T-cell (primary cell): Measurements from ENCODE around the gene POLE. TPM values are rescaled to one million over a fixed set of nuclear protein-coding genes. Genes with fewer than 3 reads are reported as not detected.
A peak's percentile ranks its signal among the peaks of the same experiment; 100 is the strongest.

Experiments
- ATAC-seq, 4 experiments: fragments of 200-7000 bp in 3 of 4; fragments of 150-1000 bp in 1 of 4; cut with Tn5 transposase; replicated peaks in 1 of 4; 1 replicate in 3 of 4; 2 replicates in 1 of 4; pipeline ENCODE4 v1.10.0; 2021; ENCODE audit warnings: moderate library complexity in 3 of 4, mild to moderate bottlenecking in 2 of 4, moderate number of reproducible peaks in 1 of 4
- CTCF ChIA-PET, 2 donors: fragments of 300-600 bp; sonication (Branson Sonifier 250); formaldehyde crosslinking; loops; one replicate each; lab custom pipeline; 2022; ENCODE audit warnings: antibody characterized with exemption in 2 of 2; lab: Charles Lee
- POLR2A ChIA-PET, 2 donors: fragments of 300-600 bp; sonication (Branson Sonifier 250); formaldehyde crosslinking; loops; one replicate each; lab custom pipeline; 2022; ENCODE audit warnings: antibody characterized with exemption in 2 of 2; lab: Charles Lee
- DNase-seq, 35 experiments: peaks; one replicate each; pipeline versions ENCODE4 v3.0.0 to v3.0.0-alpha.2; 2013 to 2023
- H3K27ac ChIP-seq: one replicate; pipeline ENCODE4 v1.5.1; 2013; ENCODE audit warnings: low read length
- H3K27me3 ChIP-seq, 2 experiments: replicated peaks in 1 of 2; 1 replicate in 1 of 2; 2 replicates in 1 of 2; pipeline versions ENCODE4 v1.6.1 to v1.7.0; 2013; ENCODE audit warnings: low read length in 1 of 2, mixed read lengths in 1 of 2; ENCODE audit not compliant: control insufficient read depth in 2 of 2, insufficient read depth in 2 of 2; ENCODE audit errors: extremely low read depth in 1 of 2
- H3K36me3 ChIP-seq, 2 donors: 1 replicate in 1 of 2; 2 replicates in 1 of 2; pipeline versions ENCODE4 v1.6.1 to v1.7.0; 2013; ENCODE audit warnings: low read length in 1 of 2; ENCODE audit not compliant: control insufficient read depth in 2 of 2, insufficient read depth in 1 of 2; ENCODE audit errors: extremely low read depth in 1 of 2
- H3K4me1 ChIP-seq, 2 experiments: 1 replicate in 1 of 2; 2 replicates in 1 of 2; pipeline versions ENCODE4 v1.6.1 to v1.7.0; 2013; ENCODE audit warnings: low read length in 2 of 2, mixed read lengths in 1 of 2; ENCODE audit not compliant: insufficient read depth in 2 of 2, control insufficient read depth in 1 of 2; ENCODE audit errors: extremely low read depth in 1 of 2
- H3K4me3 ChIP-seq, 2 donors: 1 replicate in 1 of 2; 2 replicates in 1 of 2; pipeline versions ENCODE4 v1.5.1 to v1.7.0; 2013; ENCODE audit warnings: mild to moderate bottlenecking in 2 of 2, low read length in 1 of 2, moderate library complexity in 1 of 2; ENCODE audit not compliant: control insufficient read depth in 1 of 2; ENCODE audit errors: extremely low read depth in 1 of 2
- H3K9me3 ChIP-seq: 2 replicates; pipeline ENCODE4 v1.7.0; 2013
- H3K27ac Mint-ChIP-seq, 2 donors: one replicate each; pipeline ENCODE4 v1.8.0; 2020 to 2021; ENCODE audit warnings: mild to moderate bottlenecking in 2 of 2, mixed read lengths in 2 of 2
- H3K27me3 Mint-ChIP-seq, 2 donors: one replicate each; pipeline ENCODE4 v1.8.0; 2021 to 2022; ENCODE audit warnings: mixed read lengths in 2 of 2
- H3K36me3 Mint-ChIP-seq: one replicate; pipeline ENCODE4 v1.8.0; 2021; ENCODE audit warnings: mixed read lengths
- H3K4me1 Mint-ChIP-seq, 3 donors: one replicate each; pipeline ENCODE4 v1.8.0; 2020 to 2022; ENCODE audit warnings: mixed read lengths in 3 of 3, mild to moderate bottlenecking in 1 of 3
- H3K4me3 Mint-ChIP-seq, 3 donors: one replicate each; pipeline ENCODE4 v1.8.0; 2020 to 2022; ENCODE audit warnings: mild to moderate bottlenecking in 3 of 3, mixed read lengths in 3 of 3, moderate library complexity in 3 of 3
- H3K9me3 Mint-ChIP-seq, 3 donors: one replicate each; pipeline ENCODE4 v1.8.0; 2020 to 2022; ENCODE audit warnings: mixed read lengths in 3 of 3
- WGBS: methylation state at CpG from one replicate; pipeline ENCODE4 v1.1.5; 2013; ENCODE audit warnings: missing lambda C conversion rate; ENCODE audit not compliant: insufficient coverage; 5-methylcytosine and 5-hydroxymethylcytosine counted together
- total RNA-seq, 35 experiments: library from RNA in 6 of 35; stranded (reverse) in 6 of 35; fragments of 120-200 nt in 1 of 35; gene quantifications; one replicate each; pipeline versions ENCODE4 v1.2.1 to v1.2.4 and lab custom pipeline; 2013 to 2026

POLE gene
- total RNA-seq, 5 donors from 2014 or later (not counting 1 experiment from before 2014, with no cell fraction given): 43.6 to 70.4 (median 66.1) TPM

DNA sequence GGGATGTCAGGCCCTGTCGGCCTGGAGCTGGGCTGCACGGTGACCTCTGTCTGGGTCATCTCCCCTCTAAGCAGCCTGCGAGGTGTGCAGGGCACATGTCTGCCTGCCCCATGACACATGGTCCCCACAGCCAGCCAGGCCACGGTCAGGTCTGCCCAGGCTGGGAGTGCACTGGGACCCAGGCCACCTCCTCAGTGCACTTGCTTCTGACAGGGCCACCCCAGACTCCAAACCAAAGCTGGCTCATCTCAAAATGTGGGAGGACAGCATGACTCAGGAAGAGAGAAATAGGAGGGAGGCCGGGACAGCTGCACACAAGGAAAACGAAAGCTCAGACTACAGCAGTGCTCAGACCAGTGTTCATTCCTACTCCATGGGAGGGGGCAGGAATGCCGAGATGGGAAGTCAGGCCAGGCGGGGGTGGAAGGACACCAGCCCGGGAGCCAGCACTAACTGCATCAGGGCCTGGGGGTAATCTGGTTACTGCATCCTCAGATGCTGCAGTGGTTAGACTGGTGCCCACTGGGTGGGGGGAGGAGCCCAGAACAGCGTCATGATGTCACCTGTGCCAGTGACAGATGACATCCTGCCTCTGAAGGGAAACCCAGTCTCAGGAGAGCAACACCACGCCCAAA is 64.6 kb downstream of the POLE start:
- H3K27ac ChIP-seq: no peak overlapping the region

DNA sequence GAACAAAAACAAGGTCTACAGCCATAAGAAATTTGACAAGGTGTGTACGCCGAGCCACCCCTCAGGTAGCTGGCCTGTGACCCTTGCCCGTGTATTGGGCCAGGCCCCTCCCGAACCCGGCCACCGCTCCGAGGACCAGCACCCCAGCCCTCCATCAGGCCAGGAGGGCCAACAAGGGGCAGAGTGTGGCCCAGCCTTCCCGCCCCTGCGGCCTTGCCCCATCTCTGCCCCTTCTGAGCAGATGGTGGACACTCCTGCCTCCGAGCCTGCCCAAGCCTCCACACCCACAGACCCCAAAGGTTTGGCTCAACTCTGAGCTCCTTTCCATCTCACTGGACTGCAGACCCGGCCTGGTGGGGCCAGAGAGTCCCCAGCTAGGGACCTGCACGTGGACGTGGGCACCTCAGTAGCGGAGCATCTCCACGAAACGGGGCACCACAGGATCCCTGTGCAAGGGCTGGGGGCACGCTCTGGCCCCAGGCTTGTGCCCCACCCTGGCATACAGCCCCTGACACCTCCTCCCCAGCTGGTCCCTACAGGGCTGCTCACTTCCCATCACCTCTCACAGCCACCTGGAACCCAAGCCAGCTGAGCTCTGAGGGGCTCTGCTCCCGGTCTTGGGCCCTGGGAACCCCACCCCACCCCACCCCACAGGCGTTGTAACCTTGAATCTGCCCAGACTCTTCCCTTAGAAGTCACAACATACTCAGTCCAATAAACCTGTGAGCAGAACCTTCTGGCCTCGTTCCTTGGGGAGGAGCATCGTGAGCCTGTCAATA is 65.3 kb downstream of the POLE start:
- ChIA-PET POLR2A (no interaction called here), CTCF (no interaction called here)
- no peaks in the 10 kb centered on the region for H3K9me3 Mint-ChIP-seq
- 84% methylated on average over 21 of the region's 21 CpGs for WGBS
- H3K4me1 ChIP-seq: peaks cover 0 to 3% of the 10 kb centered on the region in 2 experiments
- H3K36me3 ChIP-seq: peaks cover 4 to 10% of the 10 kb centered on the region in 2 donors
- peaks cover 12 to 21% of the 10 kb centered on the region in 2 donors for H3K27me3 Mint-ChIP-seq
- H3K4me3 ChIP-seq: no peak overlapping the region
- H3K9me3 ChIP-seq: peaks cover 6% of the 10 kb centered on the region
- peaks cover 6 to 15% (median 8%) of the 10 kb centered on the region in 3 donors for H3K4me1 Mint-ChIP-seq
- H3K4me3 Mint-ChIP-seq: no peak overlapping the region
- H3K27ac Mint-ChIP-seq: no peak overlapping the region
- peaks cover 5% of the 10 kb centered on the region for H3K36me3 Mint-ChIP-seq
- ATAC-seq (no peak), DNase-seq (no peak)
- no peak overlapping the region for H3K27ac ChIP-seq
- H3K27me3 ChIP-seq: peaks cover 9 to 32% of the 10 kb centered on the region in 2 experiments

More for the DNA sequence above, 64.6 kb downstream of the POLE start:
- no peak overlapping the region for H3K4me3 Mint-ChIP-seq
- Histone ChIP-seq H3K36me3 (peaks cover 4 to 10% of the 10 kb centered on the region in 2 donors), H3K4me1 (peaks cover 0 to 3% of the 10 kb centered on the region in 2 experiments), H3K4me3 (no peak overlapping the region), H3K9me3 (peaks cover under 1% of the 10 kb centered on the region), H3K27me3 (peaks cover 3 to 28% of the 10 kb centered on the region in 2 experiments)
- ChIA-PET CTCF (no interaction called here), POLR2A (no interaction called here)
- peaks cover 7 to 15% of the 10 kb centered on the region in 2 donors for H3K27me3 Mint-ChIP-seq
- DNase-seq (no peak), ATAC-seq (peak in 1 of 4 experiments; percentile 7)
- H3K36me3 Mint-ChIP-seq: peaks cover 5% of the 10 kb centered on the region
- H3K9me3 Mint-ChIP-seq: no peaks in the 10 kb centered on the region
- peaks cover 5 to 14% (median 6%) of the 10 kb centered on the region in 3 donors for H3K4me1 Mint-ChIP-seq
- no peak overlapping the region for H3K27ac Mint-ChIP-seq
- 86% methylated on average over 9 of the region's 11 CpGs for WGBS

- H3K27me3 ChIP-seq: peaks cover 12 to 39% of the 10 kb centered on the region in 2 experiments
- Mint-ChIP-seq H3K27me3 (peaks cover 12 to 28% of the 10 kb centered on the region in 2 donors), H3K27ac (no peak overlapping the region), H3K4me1 (peaks cover 6 to 15% (median 8%) of the 10 kb centered on the region in 3 donors), H3K36me3 (peaks cover 5% of the 10 kb centered on the region), H3K9me3 (no peaks in the 10 kb centered on the region), H3K4me3 (no peak overlapping the region)
- ATAC-seq (no peak), DNase-seq (no peak)
- 75% methylated on average over 26 of the region's 28 CpGs for WGBS
- peaks cover 6% of the 10 kb centered on the region for H3K9me3 ChIP-seq
- H3K27ac ChIP-seq: no peak overlapping the region
- CTCF ChIA-PET: no interaction called here
- peaks cover 4 to 10% of the 10 kb centered on the region in 2 donors for H3K36me3 ChIP-seq
- POLR2A ChIA-PET: no interaction called here
- peaks cover 0 to 3% of the 10 kb centered on the region in 2 experiments for H3K4me1 ChIP-seq
- no peak overlapping the region for H3K4me3 ChIP-seq
Observed at GRCh38 chr12:132620899-132621656, 66.1 kb downstream of the POLE start.

DNA sequence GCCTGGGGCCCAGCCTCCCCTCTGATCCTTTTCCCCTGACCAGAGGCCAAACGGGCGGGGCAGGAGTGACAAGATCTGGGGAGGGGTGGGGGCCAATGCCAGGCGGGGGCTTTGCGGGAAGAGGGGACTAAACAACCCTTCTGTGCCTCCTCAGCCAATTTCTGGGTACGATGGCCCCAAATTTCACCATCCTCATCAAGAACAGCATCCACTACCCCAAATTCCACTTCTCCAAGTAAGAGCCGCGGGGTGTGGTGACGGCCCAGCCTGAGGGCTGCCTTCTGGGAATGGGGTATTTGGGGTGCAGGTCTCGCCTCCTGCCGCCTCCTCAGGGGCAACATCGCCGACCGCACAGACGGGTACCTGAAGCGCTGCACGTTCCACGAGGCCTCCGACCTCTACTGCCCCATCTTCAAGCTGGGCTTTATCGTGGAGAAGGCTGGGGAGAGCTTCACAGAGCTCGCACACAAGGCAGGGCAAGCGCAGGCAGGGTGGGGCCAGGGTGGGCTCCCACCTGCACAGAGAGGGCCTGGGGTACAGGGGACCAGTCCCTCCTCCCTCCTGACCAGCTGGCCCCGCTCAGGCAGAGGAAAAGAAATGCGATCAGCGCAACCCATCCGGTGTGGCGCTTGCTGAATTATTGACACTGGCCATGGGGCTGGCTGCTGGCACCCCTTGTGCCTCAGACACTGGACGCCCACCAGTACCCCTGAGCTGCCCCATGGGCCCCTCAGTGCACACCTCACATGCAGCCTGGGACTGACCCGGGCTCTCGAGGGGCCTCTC is 66.8 kb downstream of the POLE start:
- DNase-seq (no peak), ATAC-seq (no peak)
- H3K36me3 Mint-ChIP-seq: peaks cover 4% of the 10 kb centered on the region
- peaks cover 15 to 47% of the 10 kb centered on the region in 2 experiments for H3K27me3 ChIP-seq
- no peak overlapping the region for H3K4me3 ChIP-seq
- no peaks in the 10 kb centered on the region for H3K9me3 Mint-ChIP-seq
- peaks cover 6 to 15% (median 8%) of the 10 kb centered on the region in 3 donors for H3K4me1 Mint-ChIP-seq
- H3K36me3 ChIP-seq: peaks cover 4 to 10% of the 10 kb centered on the region in 2 donors
- ChIA-PET CTCF (no interaction called here), POLR2A (no interaction called here)
- H3K27ac ChIP-seq: no peak overlapping the region
- H3K9me3 ChIP-seq: peaks cover 6% of the 10 kb centered on the region
- no peak overlapping the region for H3K27ac Mint-ChIP-seq
- H3K4me1 ChIP-seq: peaks cover 0 to 3% of the 10 kb centered on the region in 2 experiments
- WGBS: 60% methylated on average over 18 of the region's 29 CpGs
- H3K27me3 Mint-ChIP-seq: peaks cover 18 to 35% of the 10 kb centered on the region in 2 donors
- no peak overlapping the region for H3K4me3 Mint-ChIP-seq

GRCh38 chr12:132619386-132620112 is 67.6 kb downstream of the POLE start:
- Histone ChIP-seq H3K27ac (no peak overlapping the region), H3K9me3 (peaks cover 6% of the 10 kb centered on the region), H3K27me3 (peaks cover 15 to 53% of the 10 kb centered on the region in 2 experiments), H3K4me1 (peaks cover 0 to 9% of the 10 kb centered on the region in 2 experiments), H3K36me3 (peaks cover 2 to 4% of the 10 kb centered on the region in 2 donors), H3K4me3 (no peak overlapping the region)
- WGBS: 24% methylated on average over 42 of the region's 53 CpGs
- Mint-ChIP-seq H3K27ac (no peak overlapping the region), H3K9me3 (no peaks in the 10 kb centered on the region), H3K4me3 (no peak overlapping the region), H3K4me1 (peaks cover 11 to 20% (median 14%) of the 10 kb centered on the region in 3 donors), H3K36me3 (no peaks in the 10 kb centered on the region), H3K27me3 (peaks cover 23 to 41% of the 10 kb centered on the region in 2 donors)
- ChIA-PET POLR2A (no interaction called here), CTCF (no interaction called here)
- DNase-seq: no peak
- no peak for ATAC-seq
